Activated CD8-positive, alpha-beta memory T cell treated with anti-CD3 and anti-CD28 coated beads for 4 hours (primary cell): ENCODE data around the gene GGA2.
"Not testable (repeated sequence)": the region's sequence is repeated elsewhere in the genome, so short reads cannot be mapped to it uniquely, and the experiment has no call there.

Source experiments
- DNase-seq, 2 donors: peaks; one replicate each; pipeline ENCODE4 v3.0.0-alpha.2; 2020; ENCODE audit warnings: low read depth in 2 of 2

Gene GGA2

DNA sequence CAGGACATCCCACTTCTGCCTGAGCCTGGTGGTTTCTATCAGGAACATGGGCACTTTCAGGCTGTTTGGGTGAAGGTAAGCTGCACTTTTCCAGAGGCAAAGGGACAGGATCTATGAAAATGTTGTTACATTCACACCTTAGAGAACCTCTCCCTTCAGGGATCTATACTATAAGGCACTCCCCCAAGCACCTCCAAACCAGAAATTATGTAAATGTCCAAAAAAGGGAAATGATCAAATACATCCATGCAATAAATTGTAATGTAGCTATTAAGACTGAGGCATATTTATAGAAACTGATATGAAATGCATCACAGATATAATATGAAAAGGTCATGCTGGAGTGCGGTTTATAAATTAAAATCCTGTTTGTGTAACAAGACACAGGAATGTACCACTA lies 34.0 kb downstream of the GGA2 start:
- no peak for DNase-seq

GRCh38 chr16:23469814-23470213 lies 40.5 kb downstream of the GGA2 start:
- DNase-seq, result no peak

DNA sequence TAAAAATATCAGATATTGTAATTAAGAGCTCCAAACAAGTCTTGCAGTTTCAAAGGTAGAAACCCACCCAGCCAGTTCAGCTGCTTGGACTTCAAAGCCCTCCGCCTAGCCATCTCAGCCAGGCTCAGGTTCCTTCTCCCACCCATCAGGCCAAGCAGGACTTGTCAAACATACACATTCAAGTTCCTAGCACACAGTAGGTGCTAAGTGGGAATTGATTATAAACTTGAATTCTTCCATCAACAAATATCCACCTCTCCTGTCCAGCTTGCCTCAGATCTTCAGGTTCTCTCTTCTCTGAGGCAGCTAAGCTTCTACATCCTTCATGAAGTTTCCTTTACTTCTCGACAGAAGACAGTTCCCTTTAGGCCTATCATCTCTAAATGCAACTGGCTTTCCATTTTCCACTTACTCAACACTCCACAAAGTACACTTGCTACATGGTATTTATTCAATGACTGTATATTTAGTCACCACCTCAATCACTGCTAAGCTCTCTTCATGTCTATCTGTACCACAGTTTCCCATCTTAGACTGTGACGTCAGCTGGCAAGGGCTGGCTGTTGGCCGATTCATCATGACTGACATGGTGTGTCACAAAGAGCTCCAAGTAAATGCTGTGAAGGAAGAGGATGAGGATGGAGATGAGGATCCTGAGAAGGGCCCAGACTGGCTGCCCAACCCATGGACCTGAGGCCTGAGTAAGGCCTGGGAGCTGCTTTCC lies 44.0 kb downstream of the GGA2 start:
- no peak for DNase-seq

GRCh38 chr16:23465179-23465578 lies 45.1 kb downstream of the GGA2 start:
- no peak for DNase-seq

- no peak for DNase-seq
Measured at GRCh38 chr16:23464196-23464595, 46.1 kb downstream of the GGA2 start.

GRCh38 chr16:23462994-23463393 lies 47.3 kb downstream of the GGA2 start:
- DNase-seq, result not testable (repeated sequence)

- no peak for DNase-seq
Measured at GRCh38 chr16:23453338-23454052, 56.8 kb downstream of the GGA2 start.

DNA sequence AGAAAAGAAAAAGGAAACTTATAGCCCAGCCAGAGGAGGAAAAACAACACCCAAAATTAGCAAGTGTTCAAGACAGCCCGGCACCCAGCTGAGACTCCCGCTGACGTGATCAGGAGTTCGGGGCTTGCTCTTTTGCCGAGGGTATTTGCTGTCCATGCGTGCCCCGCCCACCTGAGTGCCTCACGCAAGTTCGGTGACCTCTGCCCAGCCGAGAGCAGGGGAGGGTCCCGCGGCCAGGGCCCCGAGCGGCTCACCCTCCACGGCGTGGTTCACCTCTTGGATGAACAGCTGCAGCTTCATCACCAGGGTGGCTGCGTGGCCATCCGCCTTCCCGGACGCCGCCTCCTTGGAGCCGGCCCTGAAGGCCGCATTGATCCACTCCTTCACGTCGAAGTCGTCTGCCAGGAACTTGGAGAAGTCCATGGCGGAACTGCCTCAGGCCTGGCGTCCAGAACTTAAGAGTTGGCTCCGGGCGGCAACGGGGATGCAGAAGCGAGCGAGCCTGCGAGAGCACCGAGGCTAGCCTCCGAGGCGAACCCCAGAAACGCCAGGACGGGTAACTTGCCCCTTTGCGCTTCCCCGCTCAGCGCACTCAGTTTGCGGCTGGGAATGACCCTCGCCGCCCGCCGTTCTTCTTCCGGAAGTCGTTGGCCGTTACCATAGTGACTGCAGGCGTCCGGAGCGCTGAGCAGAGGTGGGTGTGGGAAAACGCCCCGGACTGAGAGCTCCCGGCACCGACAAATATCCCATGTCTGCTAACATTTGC lies 57.5 kb downstream of the GGA2 start, which contains the start of gene COG7:
Gene COG7, minus strand, starts transcription at position 618 of the 766 bp plus-strand sequence. Its CDS starts 195 bp downstream, at position 423.
- DNase-seq, result peak; percentile 68 to 71

- DNase-seq, result no peak
Measured at GRCh38 chr16:23452221-23452571, 58.1 kb downstream of the GGA2 start.

DNA sequence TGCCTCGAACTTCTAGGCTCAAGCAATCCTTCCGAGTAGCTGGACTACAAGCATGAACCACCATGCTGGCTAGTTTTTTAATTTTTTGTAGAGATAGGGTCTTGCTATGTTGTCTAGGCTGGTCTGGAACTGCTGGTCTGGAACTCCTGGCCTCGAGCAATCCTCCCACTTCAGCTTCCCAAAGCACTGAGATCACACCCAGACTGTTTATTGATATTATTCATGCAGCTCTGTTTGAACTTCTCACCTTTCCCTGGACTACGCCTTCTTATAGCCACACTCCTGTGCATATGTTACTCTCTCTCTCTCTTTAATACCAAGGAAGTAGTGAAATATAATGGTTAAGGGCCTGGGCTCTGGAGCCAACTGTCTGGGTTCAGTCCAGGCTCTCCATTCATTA lies 61.9 kb downstream of the GGA2 start:
- no peak for DNase-seq

- not testable (repeated sequence) for DNase-seq
Measured at GRCh38 chr16:23437542-23437941, 72.8 kb downstream of the GGA2 start.

- no peak for DNase-seq
Measured at GRCh38 chr16:23436951-23437350, 73.3 kb downstream of the GGA2 start.

DNA sequence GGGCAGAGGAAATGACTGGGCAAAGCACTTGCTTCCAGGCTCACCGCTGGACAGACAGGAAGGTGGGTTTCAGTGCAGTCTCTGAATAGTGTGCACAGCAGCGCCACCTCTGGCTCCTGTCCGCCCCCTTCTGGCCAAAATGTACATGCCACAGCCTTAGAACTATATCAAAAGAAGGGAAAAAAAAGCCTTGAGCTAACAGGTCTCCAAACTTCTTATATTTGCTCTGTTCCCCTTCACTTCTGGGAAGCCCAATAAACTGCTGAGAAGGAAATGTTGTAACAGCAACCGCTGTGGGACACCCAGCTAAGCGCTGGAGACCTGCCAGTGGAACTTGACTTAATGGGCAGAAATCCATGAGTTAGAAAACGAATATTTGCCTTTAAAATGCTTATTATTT lies 74.8 kb downstream of the GGA2 start:
- peak; percentile 13 to 20 for DNase-seq

- no peak for DNase-seq
Measured at GRCh38 chr16:23434380-23434779, 75.9 kb downstream of the GGA2 start.

- DNase-seq, result no peak
Measured at GRCh38 chr16:23433261-23433920, 76.9 kb downstream of the GGA2 start.

- DNase-seq, result no peak
Measured at GRCh38 chr16:23432176-23433128, 77.8 kb downstream of the GGA2 start.

DNA sequence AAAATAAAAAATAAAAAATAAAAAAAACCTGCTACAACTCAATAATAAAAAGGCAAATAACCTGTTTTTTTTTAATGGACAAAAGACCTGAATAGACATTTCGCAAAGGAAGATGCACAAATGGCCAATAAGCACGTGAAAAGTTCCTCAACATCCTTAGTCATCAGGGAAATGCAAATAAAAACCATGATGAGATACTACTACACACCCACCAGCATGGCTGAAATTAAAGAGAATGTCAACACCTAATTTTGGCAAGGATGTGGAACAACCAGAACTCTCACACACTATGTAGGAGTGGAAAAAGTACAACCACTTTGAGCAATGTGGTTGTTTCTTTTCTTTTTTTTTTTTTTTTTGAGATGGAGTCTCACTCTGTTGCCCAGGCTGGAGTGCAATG lies 81.9 kb downstream of the GGA2 start:
- DNase-seq, result no peak

GRCh38 chr16:23424292-23424958 lies 85.9 kb downstream of the GGA2 start:
- no peak for DNase-seq

- no peak for DNase-seq
Measured at GRCh38 chr16:23423496-23424049, 86.7 kb downstream of the GGA2 start.

DNA sequence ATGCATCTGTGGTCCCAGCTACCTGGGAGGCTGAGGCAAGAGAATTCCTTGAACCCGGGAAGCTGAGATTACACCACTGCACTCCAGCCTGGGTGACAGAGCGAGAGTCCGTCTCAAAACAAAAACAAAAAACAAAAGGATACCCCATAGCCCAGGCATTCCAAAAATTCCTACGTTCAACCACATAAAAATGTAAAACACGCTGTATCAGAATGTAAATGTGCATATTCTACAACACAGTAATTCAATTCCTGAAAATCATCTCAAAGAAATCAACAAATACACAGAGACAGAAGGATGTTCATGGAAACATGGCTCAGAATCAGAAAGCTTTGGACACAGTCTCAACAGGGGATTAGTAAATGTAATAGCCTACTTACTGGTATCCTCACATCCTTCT lies 90.3 kb downstream of the GGA2 start:
- no peak for DNase-seq
